ENCODE measurements around the gene UQCR10. TPM values are rescaled to one million over a fixed set of nuclear protein-coding genes. Genes with fewer than 3 reads are reported as not detected.

Gene UQCR10
- total RNA-seq, 1 donor from 2014 or later, result 72.5 TPM

GRCh38 chr22:29787371-29787980 lies 20.3 kb downstream of the UQCR10 start:
- no peak overlapping the region for H3K4me3 ChIP-seq (ENCODE audit: low read depth, low read length)
- no peak for TF ChIP-seq CTCF (conservative IDR thresholded peaks at IDR 0.05; ENCODE audit: low read depth, low read length)
- no peak for DNase-seq (ENCODE audit: low read depth)

- no peak overlapping the region for H3K4me3 ChIP-seq (ENCODE audit: low read depth, low read length)
- DNase-seq (ENCODE audit: low read depth), result no peak
- TF ChIP-seq CTCF (conservative IDR thresholded peaks at IDR 0.05; ENCODE audit: low read depth, low read length), result no peak
Measured at GRCh38 chr22:29788339-29789279, 21.4 kb downstream of the UQCR10 start.

- no peak overlapping the region for H3K4me3 ChIP-seq (ENCODE audit: low read depth, low read length)
- no peak for DNase-seq (ENCODE audit: low read depth)
- TF ChIP-seq CTCF (conservative IDR thresholded peaks at IDR 0.05; ENCODE audit: low read depth, low read length), result no peak
Measured at GRCh38 chr22:29790061-29790460, 22.9 kb downstream of the UQCR10 start.

- no peak for TF ChIP-seq CTCF (conservative IDR thresholded peaks at IDR 0.05; ENCODE audit: low read depth, low read length)
- no peak for DNase-seq (ENCODE audit: low read depth)
- no peak overlapping the region for H3K4me3 ChIP-seq (ENCODE audit: low read depth, low read length)
Measured at GRCh38 chr22:29793396-29793795, 26.2 kb downstream of the UQCR10 start.

- TF ChIP-seq CTCF (conservative IDR thresholded peaks at IDR 0.05; ENCODE audit: low read depth, low read length), result no peak
- DNase-seq (ENCODE audit: low read depth), result no peak
- no peak overlapping the region for H3K4me3 ChIP-seq (ENCODE audit: low read depth, low read length)
Measured at GRCh38 chr22:29795663-29796062, 28.5 kb downstream of the UQCR10 start.

- H3K4me3 ChIP-seq (ENCODE audit: low read depth, low read length), result no peak overlapping the region
- no peak for DNase-seq (ENCODE audit: low read depth)
- TF ChIP-seq CTCF (conservative IDR thresholded peaks at IDR 0.05; ENCODE audit: low read depth, low read length), result no peak
Measured at GRCh38 chr22:29797351-29797750, 30.2 kb downstream of the UQCR10 start.
